ENCODE measurements around the gene RGS21.

GRCh38 chr1:192343344-192343743 is 26.6 kb downstream of the RGS21 start:
- TF ChIP-seq CTCF (conservative IDR thresholded peaks at IDR 0.05; ENCODE audit: low read depth, low read length) (no peak), EZH2 (IDR thresholded peaks at IDR 0.05; ENCODE audit: low read length, unreplicated experiment) (no peak), EZH2phosphoT487 (IDR thresholded peaks at IDR 0.05; ENCODE audit: borderline replicate concordance, low read length) (no peak)
